Cardiac muscle cell (in vitro differentiated cells and primary cell): Measurements from ENCODE around the gene DUOX1. TPM values are rescaled to one million over a fixed set of nuclear protein-coding genes. Genes with fewer than 3 reads are reported as not detected.

Source experiments
- DNase-seq, 2 donors: peaks; one replicate each; pipeline versions ENCODE4 v3.0.0 to v3.0.0-alpha.2; 2010 to 2017; ENCODE audit warnings: low read depth in 1 of 2, low spot score in 1 of 2
- H3K27ac ChIP-seq: fragments of 200-600 bp; sonication (generic); 2 replicates; pipeline ENCODE4 v1.5.1; 2016
- H3K27me3 ChIP-seq: fragments of 200-600 bp; sonication (generic); 2 replicates; pipeline ENCODE4 v1.6.0; 2016; ENCODE audit warnings: control low read depth
- H3K36me3 ChIP-seq: fragments of 200-600 bp; sonication (generic); 2 replicates; pipeline ENCODE4 v1.5.1; 2016; ENCODE audit warnings: control low read depth
- H3K4me1 ChIP-seq: fragments of 200-600 bp; sonication (generic); 2 replicates; pipeline ENCODE4 v1.8.1; 2017; ENCODE audit warnings: low read depth, mild to moderate bottlenecking, mixed run types
- H3K4me3 ChIP-seq: fragments of 200-600 bp; sonication (generic); 2 replicates; pipeline ENCODE4 v1.5.1; 2016; ENCODE audit warnings: mild to moderate bottlenecking
- H3K9me3 ChIP-seq: fragments of 200-600 bp; sonication (generic); 2 replicates; pipeline ENCODE4 v1.5.1; 2017; ENCODE audit warnings: low read depth, mild to moderate bottlenecking, control low read depth
- CTCF ChIP-seq: IDR thresholded peaks from 2 replicates; pipeline ENCODE4 v1.5.1; 2012; ENCODE audit warnings: low read depth, mild to moderate bottlenecking, low read length
- polyA plus RNA-seq: library from polyadenylated mRNA; unstranded; fragments of >200 nt; fragmentation: Nextera tagmentation; extraction: Ambion mirVana; gene quantifications from 2 replicates; pipeline ENCODE4 v1.2.1, GENCODE V29; 2016
- total RNA-seq: library from RNA; depleted of rRNA; stranded (reverse); fragments of >200 nt; gene quantifications from 2 replicates; pipeline ENCODE4 v1.2.3, GENCODE V29; 2016

Gene DUOX1
- total and polyA plus RNA-seq, 2 experiments from 2014 or later: 0.45 to 6.2 TPM

- H3K27me3 ChIP-seq: peaks cover 100% of the 10 kb centered on the region
- peak overlapping the region; percentile 25 for H3K4me3 ChIP-seq
- TF ChIP-seq CTCF: no peak
- H3K27ac ChIP-seq: no peak overlapping the region
- H3K9me3 ChIP-seq: no peaks in the 10 kb centered on the region
- DNase-seq: no peak
- H3K36me3 ChIP-seq: no peaks in the 10 kb centered on the region
- H3K4me1 ChIP-seq: no peaks in the 10 kb centered on the region
These were observed 689 bp upstream of the DUOX1 start for GRCh38 chr15:45128971-45129639.

GRCh38 chr15:45130291-45131000, 652 bp downstream of the DUOX1 start:
- TF ChIP-seq CTCF: no peak
- Histone ChIP-seq H3K27ac (no peak overlapping the region), H3K4me1 (no peaks in the 10 kb centered on the region), H3K36me3 (no peaks in the 10 kb centered on the region), H3K27me3 (peaks cover 100% of the 10 kb centered on the region), H3K9me3 (no peaks in the 10 kb centered on the region), H3K4me3 (no peak overlapping the region)
- no peak for DNase-seq

GRCh38 chr15:45131510-45131909, 1.7 kb downstream of the DUOX1 start:
- Histone ChIP-seq H3K27ac (no peak overlapping the region), H3K4me1 (no peaks in the 10 kb centered on the region), H3K9me3 (no peaks in the 10 kb centered on the region), H3K36me3 (no peaks in the 10 kb centered on the region), H3K27me3 (peaks cover 98% of the 10 kb centered on the region), H3K4me3 (no peak overlapping the region)
- DNase-seq: no peak
- TF ChIP-seq CTCF: no peak

- no peak for DNase-seq
- H3K9me3 ChIP-seq: no peaks in the 10 kb centered on the region
- H3K36me3 ChIP-seq: no peaks in the 10 kb centered on the region
- no peak overlapping the region for H3K27ac ChIP-seq
- no peak for TF ChIP-seq CTCF
- peaks cover 88% of the 10 kb centered on the region for H3K27me3 ChIP-seq
- no peaks in the 10 kb centered on the region for H3K4me1 ChIP-seq
- H3K4me3 ChIP-seq: no peak overlapping the region
These were observed 3.2 kb downstream of the DUOX1 start for GRCh38 chr15:45132844-45133560.

GRCh38 chr15:45133561-45133920, 3.7 kb downstream of the DUOX1 start:
- H3K27me3 ChIP-seq: peaks cover 83% of the 10 kb centered on the region
- H3K36me3 ChIP-seq: no peaks in the 10 kb centered on the region
- no peak overlapping the region for H3K27ac ChIP-seq
- H3K4me1 ChIP-seq: no peaks in the 10 kb centered on the region
- no peak for TF ChIP-seq CTCF
- DNase-seq: peak in 1 of 2 donors; percentile 60
- H3K4me3 ChIP-seq: no peak overlapping the region
- no peaks in the 10 kb centered on the region for H3K9me3 ChIP-seq
